ENCODE data around the gene NPFF. TPM values are rescaled to one million over a fixed set of nuclear protein-coding genes. Genes with fewer than 3 reads are reported as not detected.
"Not testable (repeated sequence)": the region's sequence is repeated elsewhere in the genome, so short reads cannot be mapped to it uniquely, and the experiment has no call there.

The NPFF gene
- total RNA-seq, 2 experiments from 2014 or later, result 0.58 TPM; not detected in 1

DNA sequence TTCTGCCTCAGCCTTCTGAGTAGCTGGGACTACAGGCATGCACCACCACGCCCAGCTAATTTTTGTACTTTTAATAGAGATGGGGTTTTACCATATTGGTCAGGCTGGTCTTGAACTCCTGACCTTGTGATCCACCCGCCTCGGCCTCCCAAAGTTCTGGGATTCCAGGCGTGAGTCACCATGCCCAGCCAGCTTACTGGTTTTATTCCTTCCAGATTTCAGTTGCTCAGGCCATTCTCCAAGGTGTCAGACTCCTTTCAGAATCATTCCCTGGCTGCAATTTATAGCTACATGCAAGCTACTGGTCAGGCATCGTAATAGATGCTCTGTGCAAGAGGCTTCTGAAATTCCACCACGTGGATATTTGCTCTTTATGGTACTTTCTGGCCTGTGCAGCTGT is 25.8 kb downstream of the NPFF start:
- H3K27ac Mint-ChIP-seq; H3K9me3 Mint-ChIP-seq; intact Hi-C loops (cut with micrococcal nuclease); DNase-seq; H3K4me3 Mint-ChIP-seq; H3K27me3 Mint-ChIP-seq: not testable (repeated sequence)
- ChIA-PET POLR2A (interaction anchor here (1.3 to 2.4 kb wide), 3 partner anchors 13 to 19 kb away, joined by 4 to 11 read pairs (median 5); partner anchors contain the start of genes MAP3K12 and TARBP2), CTCF (interaction anchor here (0.7 to 2.9 kb wide), 7 partner anchors 9 to 129 kb away, joined by 3 to 9 read pairs (median 4); partner anchors contain the start of gene NPFF)
- peaks cover 22% of the 10 kb centered on the region for H3K4me1 Mint-ChIP-seq (ENCODE audit: low read depth)
- H3K36me3 Mint-ChIP-seq, result peaks cover 53% of the 10 kb centered on the region

DNA sequence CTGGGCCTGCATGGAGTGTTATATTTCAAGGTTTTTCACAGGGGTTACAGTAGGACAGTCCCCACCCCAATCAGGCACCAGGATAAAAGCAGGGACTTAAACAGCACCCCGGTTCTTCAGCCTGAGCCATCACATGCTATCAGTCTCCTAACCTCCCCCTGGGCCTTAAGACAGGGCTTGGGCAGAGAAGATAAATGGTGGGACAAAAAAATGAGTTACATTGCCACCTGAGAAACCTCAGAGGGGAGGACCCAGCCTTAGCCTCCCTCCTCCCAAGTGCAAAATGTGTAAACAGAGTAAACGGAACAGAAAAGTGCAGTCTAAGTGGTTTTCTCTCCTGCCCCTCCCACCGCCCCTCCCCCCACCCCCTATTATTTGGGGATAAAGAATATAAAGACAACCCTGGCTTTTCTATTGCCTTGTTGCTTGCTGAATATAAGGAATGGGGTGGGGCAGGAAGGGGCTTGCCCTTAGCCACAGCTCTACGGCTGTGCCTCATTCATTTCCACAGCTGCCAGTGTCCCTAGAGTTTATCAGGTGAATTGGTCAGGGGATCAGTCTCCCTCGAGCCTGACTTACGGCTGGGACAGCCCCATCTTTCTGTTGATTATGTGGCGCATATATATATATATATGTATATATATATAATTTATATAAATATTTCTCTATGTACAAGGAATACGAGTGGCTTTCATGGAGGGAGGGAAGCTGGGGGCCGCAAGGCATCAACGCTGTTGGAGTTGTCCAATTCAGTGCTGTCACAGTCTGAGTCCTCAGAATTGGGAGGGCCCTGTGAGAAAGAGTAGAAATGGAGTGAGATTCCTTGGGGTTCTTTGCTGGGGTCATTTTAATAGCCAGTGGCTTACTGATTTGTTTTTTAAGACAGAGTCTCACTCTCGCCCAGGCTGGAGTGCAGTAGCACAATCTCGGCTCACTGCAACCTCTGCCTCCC is 26.5 kb downstream of the NPFF start:
- H3K27ac Mint-ChIP-seq, result no peak overlapping the region
- no peak overlapping the region for H3K4me3 Mint-ChIP-seq
- no peaks in the 10 kb centered on the region for H3K9me3 Mint-ChIP-seq
- ChIA-PET CTCF (interaction anchor here (1.0 to 2.9 kb wide), 6 partner anchors 9 to 129 kb away, joined by 3 to 9 read pairs (median 4); partner anchors contain the start of gene NPFF), POLR2A (interaction anchor here (0.8 to 2.4 kb wide), 4 partner anchors 14 to 129 kb away, joined by 3 to 11 read pairs (median 4); partner anchors contain the start of genes MAP3K12 and TARBP2)
- H3K4me1 Mint-ChIP-seq (ENCODE audit: low read depth), result peaks cover 26% of the 10 kb centered on the region
- no peaks in the 10 kb centered on the region for H3K27me3 Mint-ChIP-seq
- intact Hi-C loops (cut with micrococcal nuclease), result no loop called here
- no peak for DNase-seq
- H3K36me3 Mint-ChIP-seq, result peaks cover 56% of the 10 kb centered on the region

DNA sequence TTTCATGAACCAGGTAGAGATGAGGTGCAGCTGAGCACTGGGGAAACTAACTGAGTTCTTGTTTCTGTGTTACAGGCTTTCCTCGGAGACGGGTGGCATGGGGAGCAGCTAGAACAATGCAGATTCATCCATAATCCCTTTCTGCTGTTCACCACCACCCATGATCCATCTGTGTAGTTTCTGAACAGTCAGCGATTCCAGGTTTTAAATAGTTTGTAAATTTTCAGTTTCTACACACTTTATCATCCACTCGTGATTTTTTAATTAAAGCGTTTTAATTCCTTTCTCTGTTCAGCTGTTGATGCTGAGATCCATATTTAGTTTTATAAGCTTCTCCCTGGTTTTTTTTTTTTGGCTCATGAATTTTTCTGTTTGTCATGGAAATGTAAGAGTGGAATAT is 28.0 kb downstream of the NPFF start:
- Mint-ChIP-seq H3K27ac (peak overlapping the region; percentile 56), H3K36me3 (peaks cover 56% of the 10 kb centered on the region), H3K4me1 (ENCODE audit: low read depth) (peaks cover 39% of the 10 kb centered on the region), H3K4me3 (no peak overlapping the region), H3K27me3 (no peaks in the 10 kb centered on the region), H3K9me3 (no peaks in the 10 kb centered on the region)
- ChIA-PET CTCF (interaction anchor here (0.9 to 1.2 kb wide), 3 partner anchors 21 to 127 kb away, joined by 3 to 4 read pairs (median 4); partner anchors contain the start of gene PRR13), POLR2A (interaction anchor here (0.8 kb wide), 1 partner anchor 20 kb away, joined by 3 read pairs; no protein-coding TSS in a partner anchor)
- intact Hi-C loops (cut with micrococcal nuclease), result no loop called here
- no peak for DNase-seq

DNA sequence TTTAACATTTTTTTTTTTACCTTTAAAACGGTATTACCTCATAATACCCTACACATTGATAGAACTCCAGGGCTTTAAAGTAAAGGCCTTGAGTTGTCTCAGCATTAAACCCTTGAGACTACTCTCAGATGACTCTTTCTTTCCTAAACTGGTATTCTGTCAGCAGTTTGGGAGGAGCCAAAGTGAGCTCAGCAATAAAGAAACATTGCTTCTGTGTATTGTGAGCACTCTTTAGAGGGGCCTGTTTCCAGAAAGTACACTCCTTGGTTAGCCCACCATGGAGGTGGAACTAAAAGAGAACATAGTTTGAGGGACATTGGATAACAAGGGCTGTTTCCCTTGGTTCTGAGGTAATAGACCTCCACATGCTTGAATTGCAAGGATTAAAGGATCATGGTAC is 28.4 kb downstream of the NPFF start:
- no peaks in the 10 kb centered on the region for H3K9me3 Mint-ChIP-seq
- intact Hi-C loops (cut with micrococcal nuclease), result no loop called here
- H3K36me3 Mint-ChIP-seq, result peaks cover 57% of the 10 kb centered on the region
- H3K27me3 Mint-ChIP-seq, result no peaks in the 10 kb centered on the region
- POLR2A ChIA-PET, result interaction anchor here (0.6 to 7.7 kb wide), 4 partner anchors 13 to 111 kb away, joined by 3 to 53 read pairs (median 4); no protein-coding TSS in a partner anchor
- peaks cover 44% of the 10 kb centered on the region for H3K4me1 Mint-ChIP-seq (ENCODE audit: low read depth)
- no peak for DNase-seq
- H3K4me3 Mint-ChIP-seq, result no peak overlapping the region
- peak overlapping the region; percentile 56 for H3K27ac Mint-ChIP-seq
- CTCF ChIA-PET, result interaction anchor here (0.7 to 3.0 kb wide), 5 partner anchors 10 to 127 kb away, joined by 3 to 22 read pairs (median 4); partner anchors contain the start of genes NPFF and PRR13

DNA sequence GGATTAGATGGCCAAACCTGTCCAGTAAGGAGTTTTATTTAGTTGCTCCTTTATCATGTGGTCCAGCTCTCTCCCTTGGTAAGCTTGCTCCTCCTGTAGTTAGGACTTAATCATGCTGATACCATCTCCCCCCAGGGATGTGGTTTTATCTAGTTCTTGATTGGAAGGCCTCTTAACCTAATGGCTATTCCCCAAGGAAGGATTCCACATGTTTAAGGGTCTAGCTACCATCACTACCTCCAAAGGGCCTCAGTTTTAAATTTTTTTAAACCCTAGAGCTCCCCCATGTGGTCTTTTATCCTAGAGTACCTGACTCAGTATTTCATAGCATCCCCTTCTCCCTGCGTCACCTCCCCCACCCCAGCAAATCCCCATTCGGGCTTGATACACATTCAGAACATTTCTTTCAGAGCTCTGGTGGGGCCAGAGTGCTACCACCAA is 30.5 kb downstream of the NPFF start:
- ChIA-PET POLR2A (interaction anchor here (0.9 to 7.7 kb wide), 4 partner anchors 12 to 32 kb away, joined by 3 to 53 read pairs (median 4); partner anchors contain the start of gene TARBP2), CTCF (interaction anchor here (0.6 to 3.0 kb wide), 19 partner anchors 11 to 317 kb away, joined by 3 to 22 read pairs (median 4); partner anchors contain the start of genes AAAS, NPFF and TARBP2)
- Mint-ChIP-seq H3K4me1 (ENCODE audit: low read depth) (peaks cover 60% of the 10 kb centered on the region), H3K27me3 (no peaks in the 10 kb centered on the region), H3K27ac (peak overlapping the region; percentile 94), H3K4me3 (no peak overlapping the region), H3K36me3 (peaks cover 63% of the 10 kb centered on the region), H3K9me3 (no peaks in the 10 kb centered on the region)
- DNase-seq, result no peak
- intact Hi-C loops (cut with micrococcal nuclease), result no loop called here

DNA sequence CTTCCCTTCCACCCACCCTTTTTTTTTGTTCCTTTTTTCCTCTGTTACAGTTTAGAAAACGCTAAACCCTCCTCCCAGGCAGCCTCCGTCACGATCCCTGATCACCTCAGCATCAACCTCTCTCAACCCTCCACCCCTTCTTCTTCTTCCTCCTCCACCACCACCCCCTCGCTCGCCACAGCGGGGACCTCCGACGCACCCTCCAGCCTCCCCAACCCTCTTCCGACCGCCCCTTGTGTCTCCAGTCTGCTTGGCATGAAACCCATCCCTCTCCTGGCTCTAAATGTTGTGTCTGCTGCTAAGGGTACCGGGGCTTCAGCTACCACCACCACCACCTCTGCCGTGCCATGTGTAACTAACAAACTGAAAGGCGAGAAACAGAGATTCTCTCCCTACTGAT is 32.5 kb downstream of the NPFF start:
- POLR2A ChIA-PET, result interaction anchor here (1.2 to 7.7 kb wide), 7 partner anchors 8 to 150 kb away, joined by 3 to 53 read pairs (median 8); partner anchors contain the start of gene PRR13
- intact Hi-C loops (cut with micrococcal nuclease), result loop anchor here (2.0 kb wide), 1 partner anchor 22 kb away; the partner anchor contains the start of gene PCBP2
- Mint-ChIP-seq H3K27me3 (no peaks in the 10 kb centered on the region), H3K4me1 (ENCODE audit: low read depth) (peaks cover 69% of the 10 kb centered on the region), H3K27ac (peak overlapping the region; percentile 94), H3K4me3 (peak overlapping the region; percentile 45), H3K36me3 (peaks cover 75% of the 10 kb centered on the region), H3K9me3 (no peaks in the 10 kb centered on the region)
- DNase-seq, result no peak
- CTCF ChIA-PET, result interaction anchor here (0.6 to 2.9 kb wide), 12 partner anchors 10 to 151 kb away, joined by 3 to 19 read pairs (median 4); partner anchors contain the start of gene TARBP2

DNA sequence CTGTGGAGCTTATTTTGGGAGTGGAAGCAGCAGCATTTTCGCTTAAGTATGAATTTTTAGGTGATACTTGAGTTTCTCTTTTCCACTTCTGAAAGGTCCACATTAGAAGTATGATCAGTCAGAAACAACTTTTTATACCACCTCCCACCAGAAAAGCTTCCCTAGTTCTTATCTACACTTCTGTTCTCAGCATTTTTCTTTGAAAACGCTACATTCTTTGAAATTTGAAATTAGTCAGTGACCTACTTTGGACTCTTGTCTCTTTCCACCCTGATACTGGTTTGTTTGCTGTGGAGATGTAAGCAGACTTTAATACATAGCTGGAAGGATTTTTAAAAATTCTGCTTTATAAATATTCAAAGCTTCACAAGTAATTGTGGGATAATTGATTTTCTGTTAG is 33.2 kb downstream of the NPFF start:
- POLR2A ChIA-PET, result interaction anchor here (0.8 to 7.7 kb wide), 9 partner anchors 9 to 149 kb away, joined by 3 to 53 read pairs (median 5); partner anchors contain the start of gene PRR13
- peak overlapping the region; percentile 94 for H3K27ac Mint-ChIP-seq
- H3K4me3 Mint-ChIP-seq, result no peak overlapping the region
- no peaks in the 10 kb centered on the region for H3K27me3 Mint-ChIP-seq
- intact Hi-C loops (cut with micrococcal nuclease), result loop anchor here (2.0 kb wide), 1 partner anchor 21 kb away; the partner anchor contains the start of gene PCBP2
- no peak for DNase-seq
- H3K36me3 Mint-ChIP-seq, result peaks cover 76% of the 10 kb centered on the region
- CTCF ChIA-PET, result interaction anchor here (0.6 to 2.7 kb wide), 8 partner anchors 10 to 130 kb away, joined by 3 to 17 read pairs (median 4); partner anchors contain the start of genes SP1 and TARBP2
- H3K9me3 Mint-ChIP-seq, result no peaks in the 10 kb centered on the region
- peaks cover 68% of the 10 kb centered on the region for H3K4me1 Mint-ChIP-seq (ENCODE audit: low read depth)

DNA sequence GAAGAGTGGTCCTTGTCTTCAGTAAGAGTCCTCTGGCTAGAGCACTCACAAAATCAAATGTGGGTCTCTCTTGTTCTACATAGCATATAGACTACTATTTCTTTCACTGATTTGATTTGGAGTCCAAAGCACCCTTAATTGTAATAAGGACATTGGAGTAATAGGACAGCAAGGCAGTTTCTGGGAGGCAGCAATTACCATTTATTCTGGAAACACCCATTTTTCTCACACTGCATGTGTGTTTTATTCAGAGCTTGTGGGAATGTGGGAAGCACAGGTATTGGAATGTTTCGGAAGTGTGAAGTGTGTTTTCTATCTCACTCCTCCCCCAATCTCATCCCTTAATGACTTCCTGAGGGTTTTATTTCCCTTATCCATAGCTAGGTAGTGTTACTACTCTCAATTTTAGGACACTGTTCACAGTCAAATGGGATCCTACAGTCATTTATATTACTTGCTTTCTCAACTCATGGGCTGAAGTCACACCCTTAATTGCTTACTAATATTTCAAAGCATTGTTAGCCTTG is 35.2 kb downstream of the NPFF start:
- Mint-ChIP-seq H3K4me3 (no peak overlapping the region), H3K4me1 (ENCODE audit: low read depth) (peaks cover 57% of the 10 kb centered on the region), H3K9me3 (no peaks in the 10 kb centered on the region), H3K36me3 (peaks cover 80% of the 10 kb centered on the region), H3K27me3 (no peaks in the 10 kb centered on the region), H3K27ac (peak overlapping the region; percentile 26)
- CTCF ChIA-PET, result interaction anchor here (1.3 kb wide), 1 partner anchor 10 kb away, joined by 4 read pairs; no protein-coding TSS in a partner anchor
- POLR2A ChIA-PET, result interaction anchor here (1.5 to 7.7 kb wide), 2 partner anchors 12 to 18 kb away, joined by 6 to 53 read pairs; no protein-coding TSS in a partner anchor
- no peak for DNase-seq
- intact Hi-C loops (cut with micrococcal nuclease), result no loop called here

DNA sequence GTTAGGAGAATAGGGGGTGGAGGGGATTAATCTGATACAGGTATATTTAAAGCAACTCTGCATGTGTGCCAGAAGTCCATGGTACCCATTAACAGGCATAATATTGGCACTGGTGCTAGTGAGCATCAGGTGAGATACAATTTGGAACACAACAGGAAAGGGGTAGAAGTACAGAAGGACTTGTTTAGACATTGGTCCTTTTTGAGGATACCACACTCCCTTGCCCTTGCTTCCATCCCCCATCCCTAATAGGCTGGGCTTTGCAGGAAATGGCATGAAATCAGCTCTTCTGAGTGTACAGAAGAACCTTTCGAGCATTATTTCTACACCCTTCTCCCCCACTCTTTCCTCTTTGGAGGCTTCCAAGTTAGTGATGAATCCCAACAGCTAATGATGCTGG is 39.0 kb downstream of the NPFF start:
- ChIA-PET POLR2A (interaction anchor here (1.0 kb wide), 1 partner anchor 9 kb away, joined by 7 read pairs; no protein-coding TSS in a partner anchor), CTCF (no interaction called here)
- intact Hi-C loops (cut with micrococcal nuclease), result no loop called here
- Mint-ChIP-seq H3K9me3 (no peaks in the 10 kb centered on the region), H3K27me3 (no peaks in the 10 kb centered on the region), H3K36me3 (peaks cover 75% of the 10 kb centered on the region), H3K27ac (no peak overlapping the region), H3K4me3 (no peak overlapping the region), H3K4me1 (ENCODE audit: low read depth) (peaks cover 37% of the 10 kb centered on the region)
- no peak for DNase-seq

DNA sequence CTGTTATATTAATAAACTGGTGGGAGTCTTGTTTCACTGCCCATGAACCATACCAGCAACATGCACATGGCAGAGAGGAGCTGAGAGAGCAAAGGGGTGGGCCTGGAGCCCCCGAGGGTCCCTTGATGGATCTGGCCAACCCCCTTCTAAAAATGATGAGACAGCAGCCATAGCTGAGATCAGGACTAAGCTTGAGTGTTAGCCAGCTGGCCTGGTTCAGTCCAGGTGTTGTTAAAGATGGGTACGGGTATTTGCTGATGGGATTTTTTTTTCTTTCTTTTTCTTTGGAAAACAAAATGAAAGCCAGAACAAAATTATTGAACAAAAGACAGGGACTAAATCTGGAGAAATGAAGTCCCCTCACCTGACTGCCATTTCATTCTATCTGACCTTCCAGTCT is 39.4 kb downstream of the NPFF start:
- ChIA-PET CTCF (no interaction called here), POLR2A (interaction anchor here (1.0 to 1.2 kb wide), 2 partner anchors 8 to 9 kb away, joined by 3 to 7 read pairs; no protein-coding TSS in a partner anchor)
- Mint-ChIP-seq H3K4me3 (no peak overlapping the region), H3K27ac (no peak overlapping the region), H3K4me1 (ENCODE audit: low read depth) (peaks cover 38% of the 10 kb centered on the region), H3K36me3 (peaks cover 78% of the 10 kb centered on the region), H3K27me3 (no peaks in the 10 kb centered on the region), H3K9me3 (no peaks in the 10 kb centered on the region)
- DNase-seq, result no peak
- intact Hi-C loops (cut with micrococcal nuclease), result no loop called here

DNA sequence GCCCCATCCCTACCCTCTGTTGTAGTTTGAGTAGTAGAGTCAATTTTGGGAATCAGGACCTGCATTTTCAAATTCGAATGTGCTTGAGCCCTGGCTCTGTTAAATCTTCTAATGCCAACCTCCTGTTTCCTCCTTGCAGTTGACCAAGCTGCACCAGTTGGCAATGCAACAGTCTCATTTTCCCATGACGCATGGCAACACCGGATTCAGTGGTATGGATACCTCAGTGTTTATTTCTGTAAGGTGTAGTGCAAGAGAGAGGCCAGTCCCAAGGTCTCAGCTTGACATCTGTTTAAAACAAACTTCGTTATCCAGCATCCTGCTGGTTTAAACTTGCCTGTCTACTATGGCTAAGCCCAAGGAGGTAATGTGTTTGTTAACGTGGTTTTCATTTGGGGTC is 40.2 kb downstream of the NPFF start:
- intact Hi-C loops (cut with micrococcal nuclease), result no loop called here
- Mint-ChIP-seq H3K9me3 (no peaks in the 10 kb centered on the region), H3K4me1 (ENCODE audit: low read depth) (peaks cover 36% of the 10 kb centered on the region), H3K27ac (peak overlapping the region; percentile 1), H3K4me3 (no peak overlapping the region), H3K27me3 (no peaks in the 10 kb centered on the region), H3K36me3 (peaks cover 80% of the 10 kb centered on the region)
- DNase-seq, result no peak
- ChIA-PET POLR2A (interaction anchor here (1.0 to 1.3 kb wide), 4 partner anchors 8 to 16 kb away, joined by 3 to 7 read pairs (median 4); no protein-coding TSS in a partner anchor), CTCF (interaction anchor here (0.6 kb wide), 1 partner anchor 24 kb away, joined by 3 read pairs; no protein-coding TSS in a partner anchor)
